Liver (tissue), 9 donors: Measurements from ENCODE around the gene ALAS1. TPM values are rescaled to one million over a fixed set of nuclear protein-coding genes. Genes with fewer than 3 reads are reported as not detected.

Experiments used
- DNase-seq: peaks from one replicate; pipeline ENCODE4 v3.0.0-alpha.2; 2017; ENCODE audit warnings: low spot score
- H3K27ac ChIP-seq, 2 donors: one replicate each; pipeline ENCODE4 v1.7.0; 2013; ENCODE audit warnings: inconsistent platforms in 2 of 2, low read length in 2 of 2, control low read depth in 1 of 2, low read depth in 1 of 2, mild to moderate bottlenecking in 1 of 2
- H3K27me3 ChIP-seq, 4 donors: one replicate each; pipeline versions ENCODE4 v1.6.1 to v1.7.0; 2013; ENCODE audit warnings: low read length in 3 of 4, inconsistent platforms in 1 of 4, mild to moderate bottlenecking in 1 of 4, moderate library complexity in 1 of 4; ENCODE audit not compliant: control insufficient read depth in 4 of 4, insufficient read depth in 4 of 4
- H3K36me3 ChIP-seq, 4 donors: one replicate each; pipeline versions ENCODE4 v1.6.1 to v1.7.0; 2013; ENCODE audit warnings: low read length in 3 of 4, mild to moderate bottlenecking in 3 of 4, low read depth in 1 of 4, moderate library complexity in 1 of 4; ENCODE audit not compliant: control insufficient read depth in 4 of 4, insufficient read depth in 3 of 4
- H3K4me1 ChIP-seq, 4 donors: one replicate each; pipeline versions ENCODE4 v1.6.1 to v1.7.0; 2013; ENCODE audit warnings: low read length in 3 of 4, mild to moderate bottlenecking in 3 of 4, moderate library complexity in 1 of 4; ENCODE audit not compliant: control insufficient read depth in 4 of 4, insufficient read depth in 4 of 4
- H3K4me3 ChIP-seq, 3 donors: one replicate each; pipeline versions ENCODE4 v1.6.1 to v1.7.0; 2013; ENCODE audit warnings: low read length in 3 of 3, control low read depth in 1 of 3, low read depth in 1 of 3, mild to moderate bottlenecking in 1 of 3
- H3K9ac ChIP-seq, 2 donors: one replicate each; pipeline ENCODE4 v1.7.0; 2013; ENCODE audit warnings: low read length in 2 of 2, mild to moderate bottlenecking in 2 of 2, moderate library complexity in 2 of 2, control low read depth in 1 of 2, low read depth in 1 of 2
- H3K9me3 ChIP-seq, 4 donors: one replicate each; pipeline versions ENCODE4 v1.6.1 to v1.7.0; 2013; ENCODE audit warnings: low read length in 3 of 4; ENCODE audit not compliant: control insufficient read depth in 4 of 4
- ATF3 ChIP-seq: IDR thresholded peaks from 2 replicates; pipeline ENCODE4 v1.6.1; 2016; ENCODE audit warnings: antibody characterized with exemption
- CTCF ChIP-seq: fragments of 150-350 bp; IDR thresholded peaks from 2 replicates; pipeline ENCODE4 v1.5.1; 2017; ENCODE audit warnings: improper control_type of control experiment, low read depth, low read length; ENCODE audit not compliant: missing input control
- EGR1 ChIP-seq, 2 donors: IDR thresholded peaks; 2 replicates each; pipeline ENCODE4 v1.6.1; 2016 to 2018; ENCODE audit warnings: antibody characterized with exemption in 2 of 2, low read depth in 2 of 2
- FOXA1 ChIP-seq: IDR thresholded peaks from 2 replicates; pipeline ENCODE4 v1.6.1; 2016; ENCODE audit warnings: antibody characterized with exemption
- FOXA2 ChIP-seq: IDR thresholded peaks from 2 replicates; pipeline ENCODE4 v1.6.1; 2016; ENCODE audit warnings: antibody characterized with exemption
- HNF4A ChIP-seq, 2 donors: conservative IDR thresholded peaks; 2 replicates each; pipeline ENCODE4 v1.6.1; 2016; ENCODE audit warnings: antibody characterized with exemption in 2 of 2, mild to moderate bottlenecking in 2 of 2
- JUND ChIP-seq, 2 donors: IDR thresholded peaks; 2 replicates each; pipeline ENCODE4 v1.6.1; 2016; ENCODE audit warnings: antibody characterized with exemption in 2 of 2
- NR2F2 ChIP-seq: IDR thresholded peaks from 2 replicates; pipeline ENCODE4 v1.6.1; 2016; ENCODE audit warnings: antibody characterized with exemption
- RAD21 ChIP-seq, 2 donors: IDR thresholded peaks; 2 replicates each; pipeline ENCODE4 v1.6.1; 2016; ENCODE audit warnings: antibody characterized with exemption in 2 of 2, mild to moderate bottlenecking in 2 of 2
- REST ChIP-seq: IDR thresholded peaks from 2 replicates; pipeline ENCODE4 v1.6.1; 2016; ENCODE audit warnings: antibody characterized with exemption, mild to moderate bottlenecking
- RXRA ChIP-seq, 2 donors: IDR thresholded peaks; 2 replicates each; pipeline ENCODE4 v1.6.1; 2017 to 2018; ENCODE audit warnings: antibody characterized with exemption in 2 of 2, mild to moderate bottlenecking in 1 of 2
- SP1 ChIP-seq: IDR thresholded peaks from 2 replicates; pipeline ENCODE4 v1.6.1; 2018; ENCODE audit warnings: antibody characterized with exemption, mild to moderate bottlenecking
- TAF1 ChIP-seq: conservative IDR thresholded peaks from 2 replicates; pipeline ENCODE4 v1.6.1; 2016; ENCODE audit warnings: antibody characterized with exemption, mild to moderate bottlenecking
- ZBTB33 ChIP-seq: IDR thresholded peaks from 2 replicates; pipeline ENCODE4 v1.6.1; 2016; ENCODE audit warnings: antibody characterized with exemption
- WGBS: extraction: QIAGEN DNeasy Blood & Tissue Kit; methylation state at CpG from one replicate; pipeline ENCODE4 v1.1.7; 2013; 5-methylcytosine and 5-hydroxymethylcytosine counted together
- polyA plus RNA-seq, 2 donors: library from polyadenylated mRNA; stranded (reverse) in 1 of 2; unstranded in 1 of 2; fragments of 200-250 nt in 1 of 2; fragments of >200 nt in 1 of 2; fragmentation: Nextera tagmentation in 1 of 2; extraction: Ambion mirVana in 1 of 2; gene quantifications; one replicate each; pipeline versions ENCODE4 v1.2.1 to v1.2.3, GENCODE V29; 2013 to 2015
- total RNA-seq, 2 donors: library from RNA; depleted of rRNA; stranded (reverse); fragments of >200 nt; gene quantifications; one replicate each; pipeline ENCODE4 v1.2.3, GENCODE V29; 2014
- donor health status: healthy.
- donor health status: healthy.
- donor health status: healthy.
- donor health status: healthy.
- donor health status: healthy.

ALAS1 gene
- total and polyA plus RNA-seq, 4 donors = 32.3 to 421 (median 137) TPM

GRCh38 chr3:52243791-52244628 is 46.0 kb downstream of the ALAS1 start (continued):
- TF ChIP-seq NR2F2 (no peak), TAF1 (no peak), ATF3 (no peak), FOXA1 (no peak)

GRCh38 chr3:52245322-52246263 is 47.6 kb downstream of the ALAS1 start, which contains the start of gene PPM1M:
PPM1M (plus strand) TSS chr3:52245759; CDS start chr3:52245825, 66 bp downstream.
- DNase-seq = no peak
- TF ChIP-seq RXRA (IDR thresholded peaks at IDR 0.05) (no peak), HNF4A (conservative IDR thresholded peaks at IDR 0.05) (no peak), TAF1 (no peak), NR2F2 (no peak), REST (no peak), ATF3 (no peak), JUND (IDR thresholded peaks at IDR 0.05) (no peak), EGR1 (IDR thresholded peaks at IDR 0.05; ENCODE audit: low read depth in 2 of 2) (no peak)
- H3K9ac ChIP-seq = peak within 1 kb of the TSS in 1 of 2 donors; percentile 40
- peak within 1 kb of the TSS; percentile 72 to 76 for H3K27ac ChIP-seq
- no peaks in the 10 kb centered on the region for H3K27me3 ChIP-seq
- H3K36me3 ChIP-seq = peaks cover 0 to 9% (median 3%) of the 10 kb centered on the region in 4 donors
- H3K9me3 ChIP-seq = no peaks in the 10 kb centered on the region
- WGBS = 7% methylated on average over 98 of the region's 98 CpGs
- peaks cover 3 to 23% (median 14%) of the 10 kb centered on the region in 4 donors for H3K4me1 ChIP-seq
- peak within 1 kb of the TSS; percentile 7 to 67 (median 39) for H3K4me3 ChIP-seq

GRCh38 chr3:52246264-52246620 is 48.3 kb downstream of the ALAS1 start:
- H3K4me3 ChIP-seq = peak overlapping the region in 2 of 3 donors; percentile 39 to 67
- peaks cover 3 to 23% (median 14%) of the 10 kb centered on the region in 4 donors for H3K4me1 ChIP-seq
- H3K27ac ChIP-seq = peak overlapping the region; percentile 61 to 76
- H3K36me3 ChIP-seq = peaks cover 0 to 9% (median 3%) of the 10 kb centered on the region in 4 donors
- H3K9me3 ChIP-seq = no peaks in the 10 kb centered on the region
- DNase-seq = no peak
- 50% methylated on average over 8 of the region's 8 CpGs for WGBS
- no peaks in the 10 kb centered on the region for H3K27me3 ChIP-seq
- no peak overlapping the region for H3K9ac ChIP-seq
- TF ChIP-seq FOXA1 (no peak), CTCF (no peak), RAD21 (IDR thresholded peaks at IDR 0.05) (no peak), ZBTB33 (no peak), EGR1 (IDR thresholded peaks at IDR 0.05; ENCODE audit: low read depth in 2 of 2) (no peak), SP1 (no peak), REST (no peak), TAF1 (no peak), FOXA2 (no peak), RXRA (IDR thresholded peaks at IDR 0.05) (no peak)
